Mesenchymal stem cell (in vitro differentiated cells and primary cell): ENCODE data around the gene ADAMTSL3.
"Not testable (repeated sequence)": the region's sequence is repeated elsewhere in the genome, so short reads cannot be mapped to it uniquely, and the experiment has no call there.

ENCODE experiments used
- DNase-seq: peaks from one replicate; pipeline ENCODE4 v3.0.0-alpha.2; 2013
- H2AFZ ChIP-seq: one replicate; pipeline ENCODE4 v1.6.1; 2013; ENCODE audit warnings: low read depth, mild to moderate bottlenecking, control low read depth, inconsistent platforms, low read length, moderate library complexity
- H2AK5ac ChIP-seq: 2 replicates; pipeline ENCODE4 v1.6.1; 2013; ENCODE audit warnings: low read length, moderate library complexity, mild to moderate bottlenecking, inconsistent platforms; ENCODE audit not compliant: severe bottlenecking
- H2BK120ac ChIP-seq: one replicate; pipeline ENCODE4 v1.6.1; 2013; ENCODE audit warnings: low read depth, mild to moderate bottlenecking, inconsistent platforms, low read length, moderate library complexity
- H2BK12ac ChIP-seq, 2 experiments: one replicate each; pipeline ENCODE4 v1.6.1; 2013; ENCODE audit warnings: inconsistent platforms in 2 of 2, low read length in 2 of 2, mild to moderate bottlenecking in 2 of 2, moderate library complexity in 2 of 2, control low read depth in 1 of 2
- H2BK15ac ChIP-seq: one replicate; pipeline ENCODE4 v1.6.1; 2013; ENCODE audit warnings: mild to moderate bottlenecking, low read depth, inconsistent platforms; ENCODE audit not compliant: poor library complexity, severe bottlenecking
- H2BK5ac ChIP-seq: 2 replicates; pipeline ENCODE4 v1.6.1; 2013; ENCODE audit warnings: low read depth, mild to moderate bottlenecking, low read length, control low read depth, inconsistent platforms; ENCODE audit not compliant: poor library complexity, severe bottlenecking
- H3K14ac ChIP-seq, 2 experiments: one replicate each; pipeline ENCODE4 v1.6.1; 2013; ENCODE audit warnings: inconsistent platforms in 2 of 2, low read length in 2 of 2, control low read depth in 1 of 2, mild to moderate bottlenecking in 1 of 2, moderate library complexity in 1 of 2
- H3K18ac ChIP-seq, 2 experiments: one replicate each; pipeline ENCODE4 v1.6.1; 2013; ENCODE audit warnings: inconsistent platforms in 2 of 2, low read length in 2 of 2, control low read depth in 1 of 2, low read depth in 1 of 2, mild to moderate bottlenecking in 1 of 2
- H3K23ac ChIP-seq, 2 experiments: one replicate each; pipeline ENCODE4 v1.6.1; 2013; ENCODE audit warnings: inconsistent platforms in 2 of 2, low read length in 2 of 2, mild to moderate bottlenecking in 2 of 2, moderate library complexity in 2 of 2, control low read depth in 1 of 2
- H3K27ac ChIP-seq: 2 replicates; pipeline ENCODE4 v1.5.1; 2013; ENCODE audit warnings: mild to moderate bottlenecking, moderate library complexity, low read length, control low read depth, inconsistent platforms; ENCODE audit not compliant: poor library complexity, severe bottlenecking
- H3K27me3 ChIP-seq, 2 experiments: 2 replicates each; pipeline versions ENCODE4 v1.6.1 to v1.7.0; 2013; ENCODE audit warnings: low read length in 2 of 2, mild to moderate bottlenecking in 2 of 2, moderate library complexity in 2 of 2, control low read depth in 1 of 2, inconsistent platforms in 1 of 2; ENCODE audit not compliant: control insufficient read depth in 1 of 2, insufficient read depth in 1 of 2
- H3K36me3 ChIP-seq, 2 experiments: 2 replicates each; pipeline versions ENCODE4 v1.6.1 to v1.7.0; 2013; ENCODE audit warnings: low read length in 2 of 2, control low read depth in 1 of 2, inconsistent platforms in 1 of 2, low read depth in 1 of 2, mild to moderate bottlenecking in 1 of 2; ENCODE audit not compliant: insufficient read depth in 2 of 2, control insufficient read depth in 1 of 2
- H3K4ac ChIP-seq, 2 experiments: one replicate each; pipeline ENCODE4 v1.6.1; 2013; ENCODE audit warnings: inconsistent platforms in 2 of 2, low read length in 2 of 2, mild to moderate bottlenecking in 2 of 2, moderate library complexity in 2 of 2, control low read depth in 1 of 2, low read depth in 1 of 2
- H3K4me1 ChIP-seq: 2 replicates; pipeline ENCODE4 v1.6.1; 2013; ENCODE audit warnings: low read depth, low read length, control low read depth; ENCODE audit not compliant: control insufficient read depth, insufficient read depth
- H3K4me2 ChIP-seq: 2 replicates; pipeline ENCODE4 v1.6.1; 2013; ENCODE audit warnings: low read length, mild to moderate bottlenecking, inconsistent platforms; ENCODE audit not compliant: poor library complexity, severe bottlenecking
- H3K4me3 ChIP-seq, 2 experiments: 2 replicates each; pipeline versions ENCODE4 v1.5.1 to v1.7.0; 2013; ENCODE audit warnings: low read length in 2 of 2, mild to moderate bottlenecking in 2 of 2, control low read depth in 1 of 2, low read depth in 1 of 2; ENCODE audit not compliant: insufficient read depth in 1 of 2
- H3K79me1 ChIP-seq: replicated peaks from 2 replicates; pipeline ENCODE4 v1.6.1; 2013; ENCODE audit warnings: mild to moderate bottlenecking, control low read depth, low read length, inconsistent platforms; ENCODE audit not compliant: poor library complexity, severe bottlenecking
- H3K9ac ChIP-seq: 2 replicates; pipeline ENCODE4 v1.7.0; 2013; ENCODE audit warnings: mild to moderate bottlenecking, low read length, moderate library complexity
- H3K9me3 ChIP-seq: 2 replicates; pipeline ENCODE4 v1.7.0; 2013; ENCODE audit warnings: mild to moderate bottlenecking, low read length; ENCODE audit not compliant: control insufficient read depth
- H4K8ac ChIP-seq: one replicate; pipeline ENCODE4 v1.6.1; 2013; ENCODE audit warnings: inconsistent platforms, mild to moderate bottlenecking, low read length, moderate library complexity
- H4K91ac ChIP-seq: one replicate; pipeline ENCODE4 v1.6.1; 2013; ENCODE audit warnings: mild to moderate bottlenecking, low read length, inconsistent platforms
- whole genome bisulfite sequencing: methylation state at CpG from one replicate; pipeline ENCODE4 v1.1.7; 2013; ENCODE audit warnings: mixed read lengths; 5-methylcytosine and 5-hydroxymethylcytosine counted together

Gene ADAMTSL3

GRCh38 chr15:83699028-83699427 is 45.1 kb downstream of the ADAMTSL3 start:
- Histone ChIP-seq H3K4me3 (no peak overlapping the region), H2BK120ac (no peak overlapping the region), H4K8ac (no peak overlapping the region), H3K4ac (no peak overlapping the region), H2BK5ac (no peak overlapping the region), H3K14ac (no peak overlapping the region), H2BK15ac (no peak overlapping the region), H3K23ac (no peak overlapping the region), H3K27ac (no peak overlapping the region), H3K4me2 (no peak overlapping the region), H3K9ac (no peak overlapping the region), H3K79me1 (no peaks in the 10 kb centered on the region), H3K36me3 (no peaks in the 10 kb centered on the region), H3K18ac (no peak overlapping the region), H2AK5ac (no peak overlapping the region), H3K4me1 (peaks cover 2% of the 10 kb centered on the region), H3K9me3 (no peaks in the 10 kb centered on the region), H3K27me3 (no peaks in the 10 kb centered on the region), H2AFZ (no peak overlapping the region), H2BK12ac (no peak overlapping the region), H4K91ac (no peak overlapping the region)
- WGBS: 33% methylated on average over 2 of the region's 2 CpGs
- no peak for DNase-seq

- 98% methylated on average over 2 of the region's 3 CpGs for WGBS
- no peak overlapping the region for H3K9ac ChIP-seq
Measured at GRCh38 chr15:83700082-83700481, 46.2 kb downstream of the ADAMTSL3 start.

GRCh38 chr15:83702314-83702713 is 48.4 kb downstream of the ADAMTSL3 start:
- H3K23ac ChIP-seq, H3K36me3 ChIP-seq, H2BK5ac ChIP-seq, H3K27ac ChIP-seq, H2AK5ac ChIP-seq, H4K8ac ChIP-seq, H3K79me1 ChIP-seq, H2BK12ac ChIP-seq, H3K4me2 ChIP-seq, H3K18ac ChIP-seq, H3K27me3 ChIP-seq, H3K14ac ChIP-seq, H3K9me3 ChIP-seq, H2AFZ ChIP-seq, H3K4ac ChIP-seq, H3K4me1 ChIP-seq, DNase-seq, H4K91ac ChIP-seq, H2BK15ac ChIP-seq, H3K9ac ChIP-seq, H2BK120ac ChIP-seq, H3K4me3 ChIP-seq: not testable (repeated sequence)
- WGBS: 83% methylated on average over 2 of the region's 2 CpGs

More at GRCh38 chr15:83700082-83700481, 46.2 kb downstream of the ADAMTSL3 start:
- Histone ChIP-seq H2BK120ac (no peak overlapping the region), H2AFZ (no peak overlapping the region), H2BK15ac (no peak overlapping the region), H3K14ac (no peak overlapping the region), H3K9me3 (no peaks in the 10 kb centered on the region), H3K4me3 (no peak overlapping the region), H2BK12ac (no peak overlapping the region), H3K79me1 (no peaks in the 10 kb centered on the region), H4K8ac (no peak overlapping the region), H4K91ac (no peak overlapping the region), H3K23ac (no peak overlapping the region), H3K4me1 (no peaks in the 10 kb centered on the region), H3K4ac (no peak overlapping the region), H2AK5ac (no peak overlapping the region), H2BK5ac (no peak overlapping the region), H3K27ac (no peak overlapping the region), H3K4me2 (no peak overlapping the region), H3K27me3 (no peaks in the 10 kb centered on the region), H3K36me3 (no peaks in the 10 kb centered on the region), H3K18ac (no peak overlapping the region)
- no peak for DNase-seq

- 98% methylated on average over 5 of the region's 6 CpGs for WGBS
- no peak overlapping the region for H2AK5ac ChIP-seq
- H3K18ac ChIP-seq: no peak overlapping the region
- H2BK12ac ChIP-seq: no peak overlapping the region
- no peak overlapping the region for H2BK15ac ChIP-seq
- no peak overlapping the region for H3K4me2 ChIP-seq
- H2AFZ ChIP-seq: no peak overlapping the region
- H3K14ac ChIP-seq: no peak overlapping the region
- no peak overlapping the region for H3K4ac ChIP-seq
- H3K4me3 ChIP-seq: no peak overlapping the region
- H4K91ac ChIP-seq: no peak overlapping the region
- no peak overlapping the region for H3K27ac ChIP-seq
- no peaks in the 10 kb centered on the region for H3K79me1 ChIP-seq
- H3K23ac ChIP-seq: no peak overlapping the region
- no peak overlapping the region for H4K8ac ChIP-seq
- DNase-seq: no peak
- H3K27me3 ChIP-seq: peaks cover 0 to 6% of the 10 kb centered on the region in 2 experiments
- H3K4me1 ChIP-seq: no peaks in the 10 kb centered on the region
- H2BK5ac ChIP-seq: no peak overlapping the region
- H3K9ac ChIP-seq: no peak overlapping the region
- H3K9me3 ChIP-seq: no peaks in the 10 kb centered on the region
- H2BK120ac ChIP-seq: no peak overlapping the region
- H3K36me3 ChIP-seq: no peaks in the 10 kb centered on the region
Measured at GRCh38 chr15:83708328-83708727, 54.4 kb downstream of the ADAMTSL3 start.
